SK-N-SH (cell line): Measurements from ENCODE around the gene CPEB1.

Experiments used
- CHD2 ChIP-seq: fragments of 150-350 bp; IDR thresholded peaks from 2 replicates; pipeline ENCODE4 v1.6.1; 2018; ENCODE audit warnings: low read length; ENCODE audit not compliant: partially characterized antibody
- EP300 ChIP-seq, 2 experiments: IDR thresholded peaks; 2 replicates each; pipeline versions ENCODE4 v1.4.0 to v1.6.1; 2012; ENCODE audit warnings: borderline replicate concordance in 1 of 2, low read depth in 1 of 2, low read length in 1 of 2
- POLR2AphosphoS5 ChIP-seq: IDR thresholded peaks from 2 replicates; pipeline ENCODE4 v1.6.1; 2012; ENCODE audit warnings: low read depth, low read length
- REST ChIP-seq: IDR thresholded peaks from 2 replicates; pipeline ENCODE4 v1.6.1; 2012; ENCODE audit warnings: mild to moderate bottlenecking, low read depth, low read length, moderate library complexity
- TAF1 ChIP-seq: IDR thresholded peaks from 2 replicates; pipeline ENCODE4 v1.6.1; 2012; ENCODE audit warnings: low read depth, mild to moderate bottlenecking, low read length, moderate library complexity, borderline replicate concordance
- TF ChIP-seq, protein P1 (sequence below): fragments of 200-600 bp; sonication (generic); IDR thresholded peaks from 2 replicates; pipeline ENCODE4 v1.6.1; 2017; ENCODE audit warnings: antibody characterized with exemption, mild to moderate bottlenecking, moderate library complexity
- TF ChIP-seq, protein P2 (sequence below): fragments of 150-350 bp; IDR thresholded peaks from 2 replicates; pipeline ENCODE4 v1.6.1; 2017; ENCODE audit warnings: antibody characterized with exemption, low read length, low read depth, borderline replicate concordance

DNA sequence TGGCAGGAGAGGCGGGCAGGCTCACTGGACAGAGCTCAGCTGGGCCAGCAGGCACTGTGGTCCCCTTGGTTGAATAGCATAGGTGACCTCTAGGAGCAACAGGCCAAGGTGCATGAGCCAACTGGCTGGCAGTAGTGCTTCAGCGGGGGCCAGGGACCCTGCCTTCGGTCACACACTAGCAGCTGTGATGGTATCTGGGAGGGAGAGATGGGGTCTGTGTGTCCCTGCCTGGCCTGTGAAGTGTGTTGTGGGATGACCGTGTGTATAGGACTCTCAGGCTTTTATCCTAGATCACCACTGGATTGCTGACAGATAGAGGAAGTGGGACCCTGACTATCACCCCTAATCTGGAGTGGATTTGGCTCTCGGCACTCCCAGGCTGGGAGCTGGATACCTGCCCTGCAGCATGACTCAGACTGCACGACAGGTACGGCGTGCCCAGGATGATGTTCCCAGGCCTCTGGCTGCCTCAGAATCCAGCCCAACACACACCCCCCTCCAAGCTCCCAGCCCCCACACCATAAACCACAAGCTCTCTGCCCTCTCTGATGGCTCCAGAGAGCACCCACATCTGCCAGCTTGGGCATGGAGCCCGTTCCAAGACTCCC is 114.7 kb downstream of the CPEB1 start:
- TF ChIP-seq, protein P1, sequence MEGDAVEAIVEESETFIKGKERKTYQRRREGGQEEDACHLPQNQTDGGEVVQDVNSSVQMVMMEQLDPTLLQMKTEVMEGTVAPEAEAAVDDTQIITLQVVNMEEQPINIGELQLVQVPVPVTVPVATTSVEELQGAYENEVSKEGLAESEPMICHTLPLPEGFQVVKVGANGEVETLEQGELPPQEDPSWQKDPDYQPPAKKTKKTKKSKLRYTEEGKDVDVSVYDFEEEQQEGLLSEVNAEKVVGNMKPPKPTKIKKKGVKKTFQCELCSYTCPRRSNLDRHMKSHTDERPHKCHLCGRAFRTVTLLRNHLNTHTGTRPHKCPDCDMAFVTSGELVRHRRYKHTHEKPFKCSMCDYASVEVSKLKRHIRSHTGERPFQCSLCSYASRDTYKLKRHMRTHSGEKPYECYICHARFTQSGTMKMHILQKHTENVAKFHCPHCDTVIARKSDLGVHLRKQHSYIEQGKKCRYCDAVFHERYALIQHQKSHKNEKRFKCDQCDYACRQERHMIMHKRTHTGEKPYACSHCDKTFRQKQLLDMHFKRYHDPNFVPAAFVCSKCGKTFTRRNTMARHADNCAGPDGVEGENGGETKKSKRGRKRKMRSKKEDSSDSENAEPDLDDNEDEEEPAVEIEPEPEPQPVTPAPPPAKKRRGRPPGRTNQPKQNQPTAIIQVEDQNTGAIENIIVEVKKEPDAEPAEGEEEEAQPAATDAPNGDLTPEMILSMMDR = no peak
- TF ChIP-seq EP300 (IDR thresholded peaks at IDR 0.05; ENCODE audit: borderline replicate concordance in 1 of 2, low read depth in 1 of 2, low read length in 1 of 2) = no peak
- no peak for TF ChIP-seq TAF1
- TF ChIP-seq, protein P2, sequence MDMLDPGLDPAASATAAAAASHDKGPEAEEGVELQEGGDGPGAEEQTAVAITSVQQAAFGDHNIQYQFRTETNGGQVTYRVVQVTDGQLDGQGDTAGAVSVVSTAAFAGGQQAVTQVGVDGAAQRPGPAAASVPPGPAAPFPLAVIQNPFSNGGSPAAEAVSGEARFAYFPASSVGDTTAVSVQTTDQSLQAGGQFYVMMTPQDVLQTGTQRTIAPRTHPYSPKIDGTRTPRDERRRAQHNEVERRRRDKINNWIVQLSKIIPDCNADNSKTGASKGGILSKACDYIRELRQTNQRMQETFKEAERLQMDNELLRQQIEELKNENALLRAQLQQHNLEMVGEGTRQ = no peak
- TF ChIP-seq CHD2 = no peak
- TF ChIP-seq POLR2AphosphoS5 = no peak
- no peak for TF ChIP-seq REST
